Skeletal muscle cell (primary cell): ENCODE measurements around the gene MMP14.

ENCODE experiments used
- DNase-seq: peaks from one replicate; pipeline ENCODE4 v3.0.0-alpha.2; 2010; ENCODE audit warnings: low read depth
- H3K4me3 ChIP-seq: 2 replicates; pipeline ENCODE4 v1.5.1; 2011; ENCODE audit warnings: low read depth, mild to moderate bottlenecking, control low read depth, low read length, moderate library complexity

MMP14 gene

DNA sequence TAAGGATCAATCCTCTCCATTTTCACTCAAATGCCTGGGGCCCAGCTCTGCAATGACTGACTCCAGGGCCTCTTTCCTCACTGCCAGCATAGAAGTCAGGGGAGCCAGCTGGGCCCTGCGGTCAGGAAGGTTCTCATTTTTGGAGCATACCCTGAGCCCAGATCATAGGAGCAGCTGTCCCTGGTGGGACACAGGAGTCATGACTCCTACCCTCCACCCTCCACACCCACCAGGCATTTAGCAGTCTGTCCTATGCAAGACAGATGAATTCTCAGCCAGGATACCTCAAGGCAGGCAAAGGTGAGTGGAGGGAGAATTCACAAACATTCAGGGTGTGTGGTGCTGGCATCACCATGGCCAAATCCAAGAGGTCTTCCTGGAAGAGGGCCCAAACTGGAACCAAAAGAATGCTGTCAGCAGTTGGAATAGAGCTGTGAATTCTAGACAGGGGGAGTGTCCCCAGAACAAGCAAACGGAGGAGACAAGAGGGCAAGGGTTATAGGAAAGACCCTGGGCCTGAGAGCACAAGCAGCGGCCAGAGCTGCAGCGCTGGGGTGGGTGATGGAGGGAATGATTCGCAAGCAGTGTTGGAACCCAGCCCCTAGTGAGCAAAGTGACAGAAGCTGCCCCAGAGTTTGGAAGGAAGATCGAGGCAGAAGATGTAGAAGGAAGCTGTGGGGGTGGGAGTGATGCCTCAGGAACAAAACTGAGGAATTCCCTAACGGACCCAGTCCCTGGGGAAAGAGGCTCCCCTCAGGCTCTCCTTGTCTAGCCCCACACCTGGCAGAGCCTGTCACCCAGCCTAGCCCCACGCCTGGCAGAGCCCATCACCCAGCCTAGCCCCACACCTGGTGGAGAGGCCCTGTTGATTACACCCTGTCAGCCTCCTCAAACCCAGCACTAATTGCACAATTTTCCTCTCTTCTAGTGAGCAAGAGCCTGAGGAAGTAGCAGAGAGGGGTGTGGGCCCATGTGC lies 42.2 kb downstream of the MMP14 start:
- H3K4me3 ChIP-seq, result no peak overlapping the region

DNA sequence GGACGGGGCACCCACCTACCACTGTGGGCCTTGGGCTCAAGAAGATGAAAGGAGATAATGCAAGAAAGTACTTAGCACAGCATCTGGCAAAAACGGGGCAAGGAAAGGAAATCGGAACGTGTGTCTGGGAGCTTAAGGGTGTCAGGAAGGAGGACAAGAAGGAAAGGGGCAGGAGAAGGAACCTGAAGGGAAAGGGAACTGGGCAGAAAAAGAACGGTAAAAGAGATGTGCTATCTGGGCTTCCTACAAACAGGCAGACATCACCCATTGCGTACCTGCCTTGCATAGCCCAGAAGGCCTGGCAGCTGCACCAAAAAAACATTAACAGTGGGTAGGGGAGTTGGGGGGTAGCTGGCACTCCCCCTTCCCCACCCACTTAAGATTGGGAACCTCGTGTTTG lies 45.7 kb downstream of the MMP14 start:
- no peak overlapping the region for H3K4me3 ChIP-seq
- no peak for DNase-seq

More for the DNA sequence above, 42.2 kb downstream of the MMP14 start:
- no peak for DNase-seq

DNA sequence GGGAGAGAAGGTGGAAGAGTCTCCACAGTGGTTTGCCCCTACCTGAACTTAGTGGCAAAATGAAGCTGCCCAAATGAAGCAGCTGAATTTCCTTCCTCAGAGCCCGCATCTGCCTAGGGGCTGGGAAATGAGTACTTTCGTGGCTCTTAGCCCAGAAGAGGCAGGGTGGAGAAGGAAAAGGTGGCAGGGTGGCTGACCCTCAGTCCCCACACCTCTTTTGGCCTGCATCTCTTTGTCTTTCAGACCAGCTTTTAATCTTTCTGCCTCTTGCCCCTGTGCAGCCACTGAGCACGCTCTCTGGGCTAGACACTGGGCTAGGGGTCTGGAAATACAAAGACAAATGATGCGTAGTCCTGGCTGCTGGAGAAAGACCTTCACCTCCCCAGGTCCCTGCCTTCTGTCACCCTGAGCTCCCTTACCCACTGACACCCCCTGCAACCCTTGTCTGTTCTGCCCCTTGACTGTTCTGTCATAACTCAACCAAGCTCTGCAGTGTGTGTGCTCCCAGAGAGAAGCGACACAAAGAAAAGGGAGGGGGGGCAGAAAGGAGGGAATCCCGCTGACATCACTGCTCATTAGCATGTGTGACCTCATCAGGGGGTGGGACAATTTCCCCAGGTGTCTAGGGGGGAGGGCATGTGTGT lies 46.3 kb downstream of the MMP14 start:
- H3K4me3 ChIP-seq, result no peak overlapping the region
- DNase-seq, result peak; percentile 13

DNA sequence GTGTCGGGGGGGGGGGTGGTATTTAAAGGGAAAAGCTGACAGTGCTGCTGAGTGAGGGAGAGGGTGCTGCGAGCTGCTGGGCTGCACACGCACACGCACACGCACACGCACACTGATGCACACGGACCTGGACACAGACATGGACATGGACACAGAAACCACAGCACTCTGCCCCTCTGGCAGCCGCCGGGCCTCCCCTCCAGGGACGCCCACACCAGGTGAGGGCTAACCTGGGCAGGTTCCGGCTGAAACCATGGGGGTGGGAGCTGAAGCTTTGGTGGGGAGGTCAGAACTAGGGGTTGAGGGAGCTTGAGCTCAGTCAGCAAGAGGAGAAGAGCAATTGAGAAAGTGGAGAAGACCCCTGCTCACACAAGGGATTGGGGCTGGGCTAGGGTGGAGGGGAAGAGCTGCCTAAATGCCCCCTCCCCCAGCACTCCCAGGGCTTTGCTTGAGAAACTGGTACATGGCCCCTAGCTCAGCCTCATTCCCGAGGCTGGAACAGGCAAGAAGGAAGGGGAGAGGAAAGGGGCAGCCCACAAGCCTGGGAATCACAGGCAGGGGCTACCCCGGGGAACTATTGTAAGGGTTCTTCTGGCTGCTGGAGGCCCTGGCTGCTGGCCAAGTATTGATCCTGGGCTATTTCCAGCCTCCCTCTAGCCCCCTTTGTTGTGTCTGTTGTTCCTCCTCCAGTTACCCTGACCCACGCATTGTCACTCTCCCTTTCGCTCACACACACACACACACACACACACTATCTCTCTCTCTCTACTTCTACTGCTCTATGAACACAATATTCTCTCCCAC lies 47.0 kb downstream of the MMP14 start, which contains the start of gene REM2:
Gene REM2, plus strand, starts transcription at position 50 of the 804 bp plus-strand sequence. Its CDS starts 66 bp downstream, at position 116.
- H3K4me3 ChIP-seq, result no peak within 1 kb of the TSS
- DNase-seq, result no peak

DNA sequence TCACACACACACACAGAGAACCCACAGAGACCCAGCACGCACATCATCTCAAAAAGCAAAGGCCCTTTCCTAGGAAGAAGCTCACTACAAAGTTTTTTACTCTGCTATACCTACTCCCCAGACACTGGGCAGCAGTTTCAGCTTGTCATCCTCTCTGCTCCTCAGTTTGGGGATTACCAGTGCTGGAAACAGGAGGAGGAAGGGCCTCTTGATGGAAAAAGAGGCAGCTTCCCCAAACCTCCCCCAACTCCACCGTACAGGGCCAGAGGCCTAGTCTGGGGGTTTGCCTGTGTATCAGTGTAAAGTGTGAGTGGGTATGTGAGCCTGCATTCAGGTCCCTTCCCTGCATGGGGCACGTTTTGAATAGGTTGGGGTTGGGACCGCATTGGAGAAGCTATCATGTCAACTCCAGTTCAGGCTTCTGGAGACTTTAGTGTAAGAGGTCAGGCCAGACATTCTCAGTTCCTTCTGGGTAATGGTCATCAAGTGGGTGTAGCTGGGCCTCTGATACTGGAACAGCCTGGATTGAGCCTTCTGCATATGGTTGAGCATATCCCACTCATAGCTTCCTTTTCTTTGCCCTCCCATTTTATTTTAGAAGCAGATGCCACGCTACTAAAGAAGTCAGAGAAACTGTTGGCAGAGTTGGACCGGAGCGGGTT lies 47.8 kb downstream of the MMP14 start:
- no peak overlapping the region for H3K4me3 ChIP-seq
- DNase-seq, result no peak

DNA sequence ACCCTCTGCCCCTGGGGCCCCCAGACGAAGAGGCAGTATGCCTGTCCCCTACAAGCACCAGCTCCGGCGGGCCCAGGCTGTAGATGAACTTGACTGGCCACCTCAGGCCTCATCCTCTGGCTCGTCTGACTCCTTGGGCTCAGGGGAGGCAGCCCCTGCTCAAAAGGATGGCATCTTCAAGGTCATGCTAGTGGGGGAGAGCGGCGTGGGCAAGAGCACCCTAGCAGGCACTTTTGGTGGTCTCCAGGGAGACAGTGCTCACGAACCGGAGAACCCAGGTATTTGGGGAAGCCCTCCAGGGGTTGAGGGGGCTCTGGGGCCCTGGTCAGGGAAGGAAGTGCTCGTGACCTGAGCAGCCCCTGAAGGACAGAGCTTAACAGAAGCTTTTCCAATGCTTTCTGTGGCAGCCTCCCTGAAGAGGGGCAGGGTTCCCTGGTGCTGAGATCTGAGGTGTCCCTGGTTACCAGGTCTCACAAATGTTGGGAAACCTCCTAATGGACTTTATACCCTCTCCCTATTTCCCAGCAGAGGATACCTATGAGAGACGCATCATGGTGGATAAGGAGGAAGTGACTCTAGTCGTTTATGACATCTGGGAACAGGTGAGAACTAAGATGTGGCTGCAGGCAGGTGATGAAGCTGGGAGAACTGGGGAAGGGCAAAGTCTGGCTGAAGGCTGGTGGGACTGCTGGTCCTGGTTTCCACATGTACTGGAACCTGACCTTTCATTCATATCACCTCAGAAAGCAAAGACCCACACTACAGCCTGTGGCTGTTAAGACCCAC lies 48.5 kb downstream of the MMP14 start:
- H3K4me3 ChIP-seq, result no peak overlapping the region
- no peak for DNase-seq

DNA sequence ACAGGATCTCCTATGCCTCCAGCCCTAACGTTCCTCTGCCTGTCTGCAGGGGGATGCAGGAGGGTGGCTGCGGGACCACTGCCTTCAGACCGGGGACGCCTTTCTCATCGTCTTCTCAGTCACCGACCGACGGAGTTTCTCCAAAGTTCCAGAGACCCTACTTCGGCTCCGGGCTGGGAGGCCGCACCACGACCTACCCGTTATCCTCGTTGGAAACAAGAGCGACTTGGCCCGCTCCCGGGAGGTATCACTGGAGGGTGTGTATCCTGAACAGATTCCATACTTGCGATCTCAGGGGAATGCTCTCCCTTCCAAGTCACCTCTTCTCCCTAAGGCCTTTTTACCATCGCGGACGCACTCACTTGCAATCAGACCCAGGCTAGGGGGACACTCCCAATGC lies 49.6 kb downstream of the MMP14 start:
- no peak for DNase-seq
- no peak overlapping the region for H3K4me3 ChIP-seq

DNA sequence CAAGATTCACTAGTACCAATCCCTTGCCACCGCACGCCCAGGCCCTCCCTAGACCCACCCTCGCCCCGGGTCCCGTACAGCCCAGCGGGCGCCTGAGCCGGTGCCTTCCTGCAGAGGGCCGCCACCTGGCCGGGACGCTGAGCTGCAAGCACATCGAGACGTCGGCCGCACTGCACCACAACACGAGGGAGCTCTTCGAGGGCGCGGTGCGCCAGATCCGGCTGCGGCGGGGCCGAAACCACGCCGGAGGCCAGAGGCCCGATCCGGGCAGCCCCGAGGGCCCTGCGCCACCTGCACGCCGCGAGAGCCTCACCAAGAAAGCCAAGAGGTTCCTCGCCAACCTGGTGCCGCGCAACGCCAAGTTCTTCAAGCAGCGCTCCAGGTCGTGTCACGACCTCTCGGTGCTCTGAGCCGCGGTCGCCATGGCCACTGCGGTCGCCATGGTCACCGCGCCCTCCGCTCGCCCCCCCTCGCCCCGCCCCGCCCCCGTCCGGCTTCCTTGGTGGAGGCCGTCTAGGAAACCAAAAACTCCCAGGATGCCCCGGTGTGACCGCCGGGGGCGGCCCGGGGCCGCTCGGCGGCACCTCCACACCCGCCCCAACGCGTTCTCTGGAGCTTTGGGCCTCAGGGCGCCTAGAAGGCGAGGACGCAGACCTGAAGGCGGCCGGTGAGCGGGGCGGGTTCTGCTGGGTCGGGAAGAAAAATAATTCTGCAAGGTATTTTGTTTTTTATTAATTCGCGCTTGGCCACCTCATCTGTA lies 50.3 kb downstream of the MMP14 start:
- DNase-seq, result no peak
- H3K4me3 ChIP-seq, result peak overlapping the region; percentile 61

DNA sequence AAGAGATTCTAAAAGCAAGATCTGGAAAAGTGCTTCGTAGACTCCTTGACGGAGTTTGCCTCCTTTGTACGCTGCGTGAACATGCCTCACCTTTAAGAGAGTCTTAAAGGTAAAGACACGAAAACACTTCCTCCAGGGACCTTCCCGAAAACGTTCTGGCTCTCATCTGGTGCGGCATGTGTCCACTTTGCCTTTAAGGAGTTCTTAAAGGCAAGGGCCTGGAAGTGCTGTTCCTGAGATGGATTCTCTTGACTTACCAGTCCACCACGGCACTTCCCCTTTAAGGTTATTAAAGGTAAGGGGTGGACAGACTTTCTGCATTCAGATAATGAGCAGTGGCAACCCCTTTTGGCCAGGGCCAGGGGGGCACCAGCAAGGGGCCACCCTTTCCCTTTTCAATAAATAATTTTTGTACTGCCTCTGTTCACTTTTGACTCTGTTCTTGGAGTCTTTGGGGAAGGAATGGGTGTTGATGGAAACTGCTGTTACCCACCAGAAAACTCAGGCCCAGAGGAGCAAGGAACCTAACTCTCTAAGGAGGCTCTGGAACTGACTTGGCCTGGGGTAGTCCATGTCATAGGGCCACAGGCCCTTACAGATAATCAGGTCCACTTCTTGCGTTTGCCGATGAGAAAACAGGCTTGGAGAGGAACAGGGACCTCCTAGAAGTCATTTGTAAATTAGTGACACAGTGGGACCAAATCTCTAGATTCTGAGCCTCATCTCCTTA lies 51.0 kb downstream of the MMP14 start:
- peak overlapping the region; percentile 61 for H3K4me3 ChIP-seq
- DNase-seq, result peak; percentile 31

DNA sequence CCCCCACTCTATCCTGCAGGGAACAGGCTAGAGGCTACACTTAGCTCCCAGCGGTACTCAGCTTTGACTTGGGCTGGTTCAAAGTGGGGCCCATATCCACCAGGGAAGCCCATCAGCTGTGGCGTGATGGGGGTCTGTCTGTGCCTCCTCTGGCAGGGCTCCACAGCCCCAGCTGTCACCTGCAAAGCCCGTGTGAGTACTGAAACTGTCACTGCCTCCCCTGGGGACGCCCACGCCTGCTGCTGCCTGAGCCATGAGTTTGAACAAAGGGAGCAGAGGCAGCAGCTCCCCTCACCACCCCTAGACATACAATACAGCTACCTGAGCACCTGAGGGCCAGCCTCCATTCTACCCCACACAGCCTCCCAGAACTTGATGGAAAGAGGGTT lies 51.6 kb downstream of the MMP14 start:
- DNase-seq, result no peak
- peak overlapping the region; percentile 61 for H3K4me3 ChIP-seq

DNA sequence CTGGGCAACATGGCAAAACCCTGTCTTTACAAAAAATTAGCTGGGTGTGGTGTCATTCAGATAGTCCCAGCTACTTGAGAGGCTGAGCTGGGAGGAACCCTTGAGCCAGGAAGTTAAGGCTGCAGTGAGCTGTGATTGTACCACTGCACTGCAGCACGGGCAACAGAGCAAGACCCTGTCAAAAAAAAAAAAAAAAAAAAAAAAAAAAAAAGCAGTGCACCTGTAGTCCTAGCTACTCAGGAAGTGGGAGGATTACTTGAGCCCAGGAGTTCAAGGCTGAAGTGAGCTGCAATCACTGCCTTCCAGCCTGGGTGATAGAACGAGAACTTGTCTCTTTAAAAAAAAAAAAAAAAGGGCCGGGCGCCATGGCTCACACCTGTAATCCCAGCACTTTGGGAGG lies 52.3 kb downstream of the MMP14 start:
- DNase-seq, result no peak
- H3K4me3 ChIP-seq, result no peak overlapping the region

DNA sequence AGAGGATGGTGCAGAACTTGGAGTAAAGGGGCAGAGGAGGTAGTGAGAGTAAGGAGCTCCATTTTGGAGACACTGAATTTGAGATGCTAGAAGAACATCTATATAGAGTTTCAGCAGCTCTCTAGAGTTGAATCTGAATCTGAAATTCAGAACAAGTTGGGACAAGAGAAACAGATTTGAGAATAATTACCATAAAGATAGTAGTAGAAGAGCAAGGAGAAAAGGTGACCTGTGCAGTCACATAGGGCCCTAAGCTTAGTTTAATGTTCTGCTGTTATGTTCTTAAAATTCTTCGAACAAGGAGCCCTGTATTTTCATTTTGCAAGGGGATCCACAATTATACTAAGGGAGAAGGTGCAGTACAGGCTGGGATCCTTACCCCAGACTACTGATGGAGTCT lies 54.0 kb downstream of the MMP14 start:
- no peak for DNase-seq

DNA sequence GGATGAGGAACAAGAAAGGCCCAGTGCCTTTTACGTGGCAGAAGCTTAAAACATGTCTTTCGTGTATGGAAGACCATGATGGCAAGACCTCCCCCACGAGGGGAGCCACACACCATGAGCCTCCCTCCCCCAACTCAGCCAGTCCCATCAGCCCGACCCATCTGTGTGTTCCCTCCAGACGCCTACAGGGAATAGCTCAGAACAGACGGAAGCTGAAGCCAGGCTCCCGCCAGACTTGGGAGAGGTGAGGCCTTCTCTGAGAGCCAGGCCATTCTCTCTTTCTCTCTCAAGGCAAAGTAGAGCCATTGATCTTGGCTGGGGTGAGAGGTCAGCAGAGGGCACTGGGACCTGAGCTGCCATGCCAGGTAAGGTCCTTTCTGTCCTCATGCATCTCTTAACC lies 56.1 kb downstream of the MMP14 start:
- H3K4me3 ChIP-seq, result no peak overlapping the region
- no peak for DNase-seq

More for the DNA sequence above, 54.0 kb downstream of the MMP14 start:
- H3K4me3 ChIP-seq, result no peak overlapping the region

DNA sequence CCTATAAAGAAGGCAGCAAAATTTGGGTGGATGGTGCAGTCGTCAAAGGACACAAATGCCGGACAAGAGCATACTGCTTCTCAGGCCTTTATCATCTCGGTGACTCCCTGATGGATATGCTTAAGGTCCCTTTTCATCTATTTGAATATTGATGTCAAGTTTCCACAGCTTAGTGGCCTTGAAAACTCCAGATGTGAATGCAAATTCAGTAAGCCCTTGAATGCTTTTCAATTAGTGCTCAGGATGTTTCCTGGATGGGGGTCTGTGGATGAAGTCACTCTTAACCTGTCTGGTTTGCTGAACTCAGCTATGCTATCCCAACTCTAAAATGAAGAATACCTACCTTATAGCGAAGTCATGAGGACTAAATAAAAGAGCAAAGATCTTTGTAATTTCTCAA lies 57.3 kb downstream of the MMP14 start:
- DNase-seq, result no peak
- no peak overlapping the region for H3K4me3 ChIP-seq

DNA sequence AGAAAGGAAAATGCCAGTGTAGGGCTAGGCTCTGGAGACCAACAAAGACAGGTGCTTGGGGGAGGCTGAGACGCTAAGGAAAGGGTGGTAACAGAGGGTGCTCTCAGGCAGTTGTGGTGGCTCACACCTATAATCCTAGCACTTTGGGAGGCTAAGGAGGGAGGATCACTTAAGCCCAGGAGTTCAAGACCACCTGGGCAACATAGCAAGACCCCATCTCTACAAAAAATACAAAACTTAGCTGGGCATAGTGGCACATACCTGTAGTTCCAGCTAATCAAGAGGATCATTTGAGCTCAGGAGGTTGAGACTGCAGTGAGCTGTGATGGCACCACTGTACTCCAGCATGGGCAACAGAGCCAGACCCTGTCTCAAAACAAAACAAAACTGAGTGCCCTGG lies 59.0 kb downstream of the MMP14 start:
- DNase-seq, result no peak
- H3K4me3 ChIP-seq, result no peak overlapping the region

DNA sequence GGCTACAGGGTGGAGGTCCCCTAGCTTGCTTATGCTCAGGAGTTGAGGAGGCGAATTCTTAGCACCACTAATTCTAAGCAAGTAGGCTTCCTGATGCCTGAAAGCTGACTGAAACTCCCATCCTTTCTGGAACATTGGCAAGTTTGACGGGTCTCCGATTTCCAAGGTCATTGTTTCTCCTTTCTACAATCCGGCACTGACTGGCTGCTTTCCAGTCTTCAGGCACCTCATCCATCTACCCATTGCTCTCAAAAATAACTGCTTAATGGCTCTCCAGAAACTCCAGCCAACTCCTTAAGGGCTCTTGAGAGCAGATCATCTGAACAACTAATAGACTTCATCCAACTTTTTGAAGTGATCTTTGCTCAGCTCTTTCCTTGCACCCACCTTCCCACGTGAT lies 60.0 kb downstream of the MMP14 start:
- H3K4me3 ChIP-seq, result no peak overlapping the region
- DNase-seq, result no peak

DNA sequence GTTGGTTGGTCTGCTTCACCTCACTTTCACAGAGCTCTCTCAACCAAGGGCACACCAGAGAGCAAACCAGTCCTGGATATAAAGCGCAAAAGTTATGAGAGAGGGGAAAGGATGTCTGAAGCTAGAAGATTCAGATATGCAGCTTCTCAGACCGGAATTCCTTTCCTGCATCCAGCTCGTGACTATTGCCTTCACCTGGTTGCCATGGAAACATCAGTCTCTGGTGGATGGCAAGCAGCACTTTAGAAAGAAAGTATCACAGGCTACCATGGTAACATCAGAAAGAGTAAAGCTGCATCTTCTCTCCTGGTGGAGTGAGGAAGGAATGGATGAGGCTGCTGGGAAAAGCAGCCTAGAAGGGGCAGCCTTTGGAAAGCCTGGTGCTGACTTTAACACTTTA lies 60.4 kb downstream of the MMP14 start:
- DNase-seq, result no peak
- H3K4me3 ChIP-seq, result no peak overlapping the region
